ENCODE measurements around the gene TCF19. TPM values are rescaled to one million over a fixed set of nuclear protein-coding genes. Genes with fewer than 3 reads are reported as not detected.
"Not testable (repeated sequence)": the region's sequence is repeated elsewhere in the genome, so short reads cannot be mapped to it uniquely, and the experiment has no call there.

TCF19 gene
- total RNA-seq, 1 experiment from 2014 or later = 39.1 TPM

DNA sequence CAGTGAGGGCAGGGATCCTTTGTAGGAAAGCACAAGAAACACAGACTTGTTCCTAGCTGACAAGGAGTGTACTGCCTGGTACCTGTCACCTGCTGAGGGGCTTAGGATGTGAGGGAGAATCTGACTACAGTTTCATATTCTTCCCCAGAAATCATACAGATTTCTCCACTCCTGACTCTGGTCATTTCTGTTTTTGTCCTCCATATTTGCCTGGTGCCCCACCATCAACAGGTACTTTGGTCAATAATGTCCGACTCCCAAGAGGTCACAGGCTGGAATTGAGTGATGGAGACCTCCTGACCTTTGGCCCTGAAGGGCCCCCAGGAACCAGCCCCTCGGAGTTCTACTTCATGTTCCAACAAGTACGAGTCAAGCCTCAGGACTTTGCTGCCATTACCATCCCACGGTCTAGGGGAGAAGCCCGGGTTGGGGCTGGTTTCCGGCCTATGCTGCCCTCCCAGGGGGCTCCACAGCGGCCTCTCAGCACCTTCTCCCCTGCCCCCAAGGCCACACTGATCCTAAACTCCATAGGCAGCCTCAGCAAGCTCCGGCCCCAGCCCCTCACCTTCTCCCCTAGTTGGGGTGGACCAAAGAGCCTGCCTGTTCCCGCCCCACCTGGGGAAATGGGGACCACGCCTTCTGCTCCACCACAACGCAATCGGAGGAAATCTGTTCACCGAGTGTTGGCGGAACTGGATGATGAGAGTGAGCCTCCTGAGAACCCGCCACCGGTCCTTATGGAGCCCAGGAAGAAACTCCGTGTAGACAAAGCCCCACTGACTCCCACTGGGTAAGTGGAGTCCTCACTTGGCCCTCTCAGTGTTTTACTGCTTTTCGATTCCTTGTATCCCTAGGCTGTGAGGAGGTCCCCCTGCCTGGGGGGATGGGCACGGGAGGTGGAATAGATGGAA lies 3.1 kb downstream of the TCF19 start:
- H3K9me3 ChIP-seq (ENCODE audit: low read depth, low read length, poor library complexity, severe bottlenecking) = no peaks in the 10 kb centered on the region
- no TSS peak for BruUV-seq (replicated peaks)
- TF ChIP-seq CTCF (conservative IDR thresholded peaks at IDR 0.05; ENCODE audit: low read depth, low read length) (no peak), EZH2 (IDR thresholded peaks at IDR 0.05; ENCODE audit: borderline replicate concordance, low read depth, low read length, poor library complexity, severe bottlenecking) (no peak)
- peaks cover 21% of the 10 kb centered on the region for H3K36me3 ChIP-seq (ENCODE audit: insufficient read depth, low read length, poor library complexity, severe bottlenecking)
- ChIA-PET CTCF (no interaction called here), POLR2A (ENCODE audit: low non-redundant PET) (no interaction called here)
- H3K27me3 ChIP-seq (replicated peaks; ENCODE audit: insufficient read depth, low read depth, low read length, poor library complexity) = no peaks in the 10 kb centered on the region
- no peak overlapping the region for H3K4me3 ChIP-seq (ENCODE audit: low read depth, low read length, poor library complexity, severe bottlenecking)
- DNase-seq (ENCODE audit: low spot score) = no peak
- H3K27ac ChIP-seq (ENCODE audit: low read depth, low read length, poor library complexity, severe bottlenecking) = no peak overlapping the region
- intact Hi-C loops (cut with micrococcal nuclease; ENCODE audit: unreplicated experiment) = no loop called here
- peaks cover 5% of the 10 kb centered on the region for H3K4me1 ChIP-seq (ENCODE audit: insufficient read depth, low read length, poor library complexity, severe bottlenecking)

GRCh38 chr6:31162463-31163165 lies 4.2 kb downstream of the TCF19 start:
- no peaks in the 10 kb centered on the region for H3K9me3 ChIP-seq (ENCODE audit: low read depth, low read length, poor library complexity, severe bottlenecking)
- intact Hi-C loops (cut with micrococcal nuclease; ENCODE audit: unreplicated experiment) = no loop called here
- ChIA-PET POLR2A (ENCODE audit: low non-redundant PET) (no interaction called here), CTCF (no interaction called here)
- peaks cover 21% of the 10 kb centered on the region for H3K36me3 ChIP-seq (ENCODE audit: insufficient read depth, low read length, poor library complexity, severe bottlenecking)
- no TSS peak for BruUV-seq (replicated peaks)
- no peaks in the 10 kb centered on the region for H3K4me1 ChIP-seq (ENCODE audit: insufficient read depth, low read length, poor library complexity, severe bottlenecking)
- H3K27me3 ChIP-seq (replicated peaks; ENCODE audit: insufficient read depth, low read depth, low read length, poor library complexity) = no peaks in the 10 kb centered on the region
- H3K4me3 ChIP-seq (ENCODE audit: low read depth, low read length, poor library complexity, severe bottlenecking) = no peak overlapping the region
- DNase-seq (ENCODE audit: low spot score) = no peak
- H3K27ac ChIP-seq (ENCODE audit: low read depth, low read length, poor library complexity, severe bottlenecking) = no peak overlapping the region
- TF ChIP-seq EZH2 (IDR thresholded peaks at IDR 0.05; ENCODE audit: borderline replicate concordance, low read depth, low read length, poor library complexity, severe bottlenecking) (no peak), CTCF (conservative IDR thresholded peaks at IDR 0.05; ENCODE audit: low read depth, low read length) (no peak)

DNA sequence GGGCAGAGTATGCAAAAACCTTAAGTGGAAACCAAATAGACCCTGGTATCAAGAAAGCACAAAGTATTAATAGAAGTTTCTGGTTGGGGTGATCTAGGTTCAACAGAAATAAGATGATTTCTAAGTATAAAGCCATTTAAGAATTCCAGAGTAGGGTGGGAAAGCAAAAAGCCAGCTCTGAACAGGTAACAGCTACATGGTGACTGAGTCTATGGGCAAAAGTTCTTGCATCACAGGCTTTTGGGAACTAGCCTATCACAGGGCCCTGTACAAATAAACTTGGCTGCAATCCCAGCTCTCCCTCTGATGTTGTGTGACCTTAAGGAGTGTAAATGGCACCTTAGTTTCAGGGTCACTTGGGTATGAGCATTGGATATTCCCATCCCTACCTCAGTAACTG lies 5.5 kb downstream of the TCF19 start:
- POLR2A ChIA-PET (ENCODE audit: low non-redundant PET) = no interaction called here
- no TSS peak for BruUV-seq (replicated peaks)
- Histone ChIP-seq H3K4me1 (ENCODE audit: insufficient read depth, low read length, poor library complexity, severe bottlenecking) (no peaks in the 10 kb centered on the region), H3K27ac (ENCODE audit: low read depth, low read length, poor library complexity, severe bottlenecking) (no peak overlapping the region), H3K36me3 (ENCODE audit: insufficient read depth, low read length, poor library complexity, severe bottlenecking) (peaks cover 21% of the 10 kb centered on the region), H3K9me3 (ENCODE audit: low read depth, low read length, poor library complexity, severe bottlenecking) (no peaks in the 10 kb centered on the region), H3K4me3 (ENCODE audit: low read depth, low read length, poor library complexity, severe bottlenecking) (no peak overlapping the region), H3K27me3 (replicated peaks; ENCODE audit: insufficient read depth, low read depth, low read length, poor library complexity) (no peaks in the 10 kb centered on the region)
- CTCF ChIA-PET = interaction anchor here (0.6 kb wide), 1 partner anchor 213 kb away, joined by 9 read pairs; no protein-coding TSS in a partner anchor
- no peak for DNase-seq (ENCODE audit: low spot score)
- TF ChIP-seq EZH2 (IDR thresholded peaks at IDR 0.05; ENCODE audit: borderline replicate concordance, low read depth, low read length, poor library complexity, severe bottlenecking) = no peak
- TF ChIP-seq CTCF (conservative IDR thresholded peaks at IDR 0.05; ENCODE audit: low read depth, low read length) = no peak
- intact Hi-C loops (cut with micrococcal nuclease; ENCODE audit: unreplicated experiment) = no loop called here

DNA sequence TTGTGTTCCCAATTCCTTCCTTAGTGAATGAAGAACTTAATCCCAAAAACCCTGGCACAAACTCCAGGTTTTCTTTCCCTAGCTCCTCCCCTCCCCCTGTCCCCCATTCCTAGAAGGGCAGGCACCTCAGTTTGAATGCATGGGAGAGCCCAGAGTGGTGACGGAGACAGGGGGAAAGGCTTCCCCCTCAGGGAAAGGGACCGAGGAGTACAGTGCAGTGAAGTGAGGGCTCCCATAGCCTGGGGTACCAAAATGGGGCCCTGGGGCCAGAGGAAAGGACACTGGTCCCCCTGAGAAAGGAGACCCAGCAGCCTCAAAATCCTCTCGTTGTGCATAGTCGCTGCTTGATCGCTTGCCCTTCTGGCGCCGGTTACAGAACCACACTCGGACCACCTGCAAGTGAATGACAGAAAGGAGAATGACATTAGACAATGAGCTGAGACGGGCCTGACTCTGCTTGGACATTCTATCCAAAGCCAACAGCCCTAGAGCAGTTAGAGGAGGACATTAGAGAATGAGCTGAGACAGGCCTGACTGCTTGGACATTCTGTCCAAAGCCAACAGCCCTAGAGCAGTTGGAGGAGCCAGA lies 6.2 kb downstream of the TCF19 start:
- H3K27me3 ChIP-seq (replicated peaks; ENCODE audit: insufficient read depth, low read depth, low read length, poor library complexity); BruUV-seq (replicated peaks); H3K27ac ChIP-seq (ENCODE audit: low read depth, low read length, poor library complexity, severe bottlenecking); H3K4me3 ChIP-seq (ENCODE audit: low read depth, low read length, poor library complexity, severe bottlenecking); DNase-seq (ENCODE audit: low spot score); CTCF ChIA-PET; intact Hi-C loops (cut with micrococcal nuclease; ENCODE audit: unreplicated experiment); H3K4me1 ChIP-seq (ENCODE audit: insufficient read depth, low read length, poor library complexity, severe bottlenecking); POLR2A ChIA-PET (ENCODE audit: low non-redundant PET); H3K9me3 ChIP-seq (ENCODE audit: low read depth, low read length, poor library complexity, severe bottlenecking): not testable (repeated sequence)
- peaks cover 21% of the 10 kb centered on the region for H3K36me3 ChIP-seq (ENCODE audit: insufficient read depth, low read length, poor library complexity, severe bottlenecking)

Data from A673 (cell line).